Measurements from ENCODE around the gene SNX21.
"Not testable (repeated sequence)": the region's sequence is repeated elsewhere in the genome, so short reads cannot be mapped to it uniquely, and the experiment has no call there.

The SNX21 gene
- 4.1 to 10.4 (median 7.9) reads per million in 4 experiments for total RNA-seq

DNA sequence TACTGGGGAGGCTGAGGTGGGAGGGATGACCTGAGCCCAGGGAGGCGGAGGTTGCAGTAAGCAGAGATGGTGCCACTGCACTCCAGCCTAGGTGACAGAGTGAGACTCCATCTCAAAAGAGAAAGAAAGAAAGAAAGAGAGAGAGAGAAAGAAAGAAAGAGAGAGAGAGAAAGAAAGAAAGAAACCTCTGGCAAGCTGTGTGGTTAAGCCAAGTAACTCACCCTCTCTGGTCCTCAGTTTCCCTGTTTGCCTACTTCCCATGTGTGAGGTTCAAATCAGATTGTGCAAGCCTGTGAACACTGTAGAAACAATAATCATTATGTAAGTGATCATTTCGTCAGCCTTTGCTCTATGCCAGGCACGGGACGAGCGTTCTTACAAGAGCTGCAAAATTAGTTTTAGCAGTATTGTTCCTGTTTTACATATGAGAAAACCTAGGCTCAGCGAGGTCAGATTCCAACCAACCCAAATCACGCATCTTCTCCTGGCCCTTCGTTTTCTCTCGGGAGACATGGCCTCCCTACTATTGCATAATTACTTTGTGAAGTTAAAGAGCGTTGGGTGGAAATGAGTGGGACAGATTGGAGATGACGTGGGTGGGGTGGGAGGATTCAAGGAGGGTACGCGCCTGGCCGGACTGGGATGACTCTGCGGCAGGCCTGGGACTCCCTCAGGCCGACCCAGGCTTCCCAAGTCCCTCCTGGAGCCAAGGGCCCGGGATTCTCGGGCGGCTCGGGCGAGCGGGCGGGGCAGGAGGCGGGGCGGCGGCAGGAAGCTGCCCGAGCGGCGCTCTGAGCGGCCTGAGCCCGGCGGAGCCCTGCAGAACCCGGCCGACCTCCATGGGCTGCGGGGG is at the start of gene SNX21:
SNX21 (plus strand) TSS at position 770 of the 853 bp plus-strand sequence. CDS start 121 bp downstream, outside the sequence.
- no peak for DNase-seq

DNA sequence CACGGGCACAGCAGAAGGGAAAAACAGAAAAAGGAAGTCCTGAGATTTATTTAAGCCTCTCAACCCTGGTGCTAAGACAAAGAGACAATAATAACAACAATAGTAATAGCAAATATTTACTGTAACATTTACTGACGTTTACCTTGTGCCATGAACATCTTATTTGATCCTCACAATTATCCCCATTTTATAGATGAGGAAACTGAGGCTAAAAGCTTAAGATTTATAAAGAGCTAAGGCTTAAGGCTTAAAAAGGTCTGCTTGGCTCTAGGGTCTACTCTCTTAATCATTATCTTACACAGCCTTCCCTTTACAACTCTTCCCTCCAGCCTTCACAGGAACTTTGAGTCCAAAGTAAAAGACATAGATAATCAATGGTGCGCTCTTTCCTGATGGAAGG is 45.2 kb upstream of the SNX21 start:
- DNase-seq = no peak

DNA sequence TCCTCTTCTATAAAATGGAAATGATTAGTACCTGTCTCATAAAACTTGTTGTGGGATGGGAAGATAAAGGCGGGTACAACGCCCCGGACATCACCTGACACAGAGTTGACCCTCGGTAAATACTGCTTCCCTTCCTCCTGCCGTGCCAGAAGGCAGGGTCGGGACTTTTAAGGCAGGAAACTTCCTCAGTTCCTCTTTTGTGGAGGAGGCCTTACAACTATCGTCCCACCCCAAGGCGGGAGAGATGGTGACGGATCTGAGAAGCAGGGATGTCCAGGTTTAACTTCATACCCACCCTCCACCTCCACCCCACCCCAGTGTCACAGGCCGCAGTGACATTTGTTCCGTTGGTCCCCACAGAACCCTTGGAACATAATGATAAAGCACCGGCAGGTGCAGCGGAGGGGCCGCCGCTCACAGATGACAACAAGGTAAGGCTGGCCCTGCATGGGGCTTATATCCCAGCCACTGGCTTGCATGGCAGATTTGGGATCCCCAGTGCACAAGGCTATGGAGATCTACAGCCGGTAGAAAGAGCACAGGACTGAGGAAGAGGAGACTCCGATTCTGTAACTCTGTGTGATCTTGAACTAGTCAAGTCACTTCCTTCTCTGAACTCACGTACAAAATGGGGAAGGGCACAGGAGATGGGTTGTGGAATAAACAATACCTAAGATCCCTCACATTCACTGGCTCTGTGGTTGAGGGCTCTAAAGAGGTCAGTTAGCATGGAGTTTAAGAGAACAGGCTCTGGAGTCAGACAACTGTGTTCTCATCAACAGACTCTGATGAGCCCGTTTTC is 41.1 kb upstream of the SNX21 start:
- no peak for DNase-seq

DNA sequence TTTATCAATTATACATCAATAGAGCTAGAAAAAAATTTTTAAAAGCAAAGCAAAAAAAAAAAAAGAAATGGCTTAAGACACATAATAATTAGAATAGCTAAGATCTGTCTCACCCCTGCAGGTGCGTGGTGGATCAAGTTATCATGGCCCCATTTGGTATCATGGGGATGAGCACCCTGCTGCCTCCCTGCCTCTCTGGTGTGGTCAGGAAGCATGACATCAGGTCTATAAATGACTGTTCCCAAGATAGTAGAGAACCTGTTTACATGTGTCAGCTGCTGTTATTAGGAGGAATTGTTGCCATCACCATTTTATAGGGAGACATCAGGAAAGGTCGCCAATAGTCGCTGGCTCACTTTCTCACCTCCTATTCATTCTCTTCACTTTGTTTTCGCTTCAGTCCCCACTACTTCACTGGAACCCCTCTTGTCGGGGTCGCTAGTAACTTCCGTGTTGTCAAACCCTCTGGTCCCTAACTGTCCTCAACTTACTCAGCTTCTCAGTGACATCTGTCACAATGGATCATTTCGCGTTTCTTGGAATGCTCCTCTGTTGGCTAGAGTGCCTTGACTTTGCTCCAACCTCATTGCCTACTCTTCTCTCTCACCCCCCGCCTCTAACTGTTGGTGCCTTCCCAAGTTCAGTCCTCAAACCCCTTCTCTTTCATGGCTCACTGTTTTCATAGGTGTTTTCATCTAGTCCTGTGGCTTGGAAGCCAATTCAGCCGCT is 37.1 kb upstream of the SNX21 start:
- no peak for DNase-seq

DNA sequence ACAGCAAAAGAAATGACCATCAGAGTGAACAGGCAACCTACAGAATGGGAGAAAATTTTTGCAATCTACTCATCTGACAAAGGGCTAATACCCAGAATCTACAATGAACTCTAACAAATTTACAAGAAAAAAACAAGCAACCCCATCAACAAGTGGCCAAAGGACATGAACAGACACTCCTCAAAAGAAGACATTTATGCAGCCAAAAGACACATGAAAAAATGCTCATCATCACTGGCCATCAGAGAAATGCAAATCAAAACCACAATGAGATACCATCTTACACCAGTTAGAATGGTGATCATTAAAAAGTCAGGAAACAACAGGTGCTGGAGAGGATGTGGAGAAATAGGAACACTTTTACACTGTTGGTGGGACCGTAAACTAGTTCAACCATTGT is 36.1 kb upstream of the SNX21 start:
- not testable (repeated sequence) for DNase-seq

DNA sequence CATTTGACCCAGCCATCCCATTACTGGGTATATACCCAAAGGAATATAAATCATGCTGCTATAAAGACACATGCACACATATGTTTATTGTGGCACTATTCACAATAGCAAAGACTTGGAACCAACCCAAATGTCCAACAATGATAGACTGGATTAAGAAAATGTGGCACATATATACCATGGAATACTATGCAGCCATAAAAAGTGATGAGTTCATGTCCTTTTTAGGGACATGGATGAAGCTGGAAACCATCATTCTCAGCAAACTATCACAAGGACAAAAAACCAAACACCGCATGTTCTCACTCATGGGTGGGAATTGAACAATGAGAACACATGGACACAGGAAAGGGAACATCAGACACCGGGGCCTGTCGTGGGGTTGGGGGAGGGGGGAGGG is 35.6 kb upstream of the SNX21 start:
- not testable (repeated sequence) for DNase-seq

- DNase-seq = peak; percentile 24
Measured at GRCh38 chr20:45798935-45799642, 34.5 kb upstream of the SNX21 start.

DNA sequence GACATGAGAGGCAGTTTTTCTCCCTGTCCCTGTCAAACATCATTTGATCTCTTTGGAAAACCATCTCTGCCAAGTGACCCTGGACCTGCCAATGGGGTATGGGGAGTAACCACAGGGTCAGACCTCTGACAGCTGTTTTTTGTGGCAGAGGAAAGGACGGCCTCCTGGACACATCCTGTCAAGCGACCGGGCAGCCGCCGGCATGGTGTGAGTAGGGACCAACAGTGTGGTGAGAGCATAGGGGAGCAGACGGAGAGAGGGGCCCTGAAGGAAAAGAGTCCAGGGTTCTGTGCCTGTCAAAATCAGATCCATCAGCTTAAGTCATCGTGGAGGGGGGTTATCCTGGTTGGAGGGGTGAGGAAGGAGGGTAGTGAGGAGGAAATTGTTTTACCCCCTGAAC is 31.7 kb upstream of the SNX21 start:
- no peak for DNase-seq

- no peak for DNase-seq
Measured at GRCh38 chr20:45810191-45810970, 23.2 kb upstream of the SNX21 start.

- peak; percentile 92 for DNase-seq
Measured at GRCh38 chr20:45812157-45813005, 21.2 kb upstream of the SNX21 start, which contains the start of gene UBE2C. TSS of gene UBE2C (plus strand) at chr20:45812644. CDS start at chr20:45812696, 52 bp downstream.

- DNase-seq = no peak
Measured at GRCh38 chr20:45813006-45813340, 20.6 kb upstream of the SNX21 start.

- DNase-seq = no peak
Measured at GRCh38 chr20:45813489-45813888, 20.1 kb upstream of the SNX21 start.

GRCh38 chr20:45814314-45814713 is 19.3 kb upstream of the SNX21 start:
- no peak for DNase-seq

GRCh38 chr20:45816951-45817350 is 16.6 kb upstream of the SNX21 start:
- DNase-seq = no peak

GRCh38 chr20:45817376-45818194 is 16.0 kb upstream of the SNX21 start:
- DNase-seq = no peak

DNA sequence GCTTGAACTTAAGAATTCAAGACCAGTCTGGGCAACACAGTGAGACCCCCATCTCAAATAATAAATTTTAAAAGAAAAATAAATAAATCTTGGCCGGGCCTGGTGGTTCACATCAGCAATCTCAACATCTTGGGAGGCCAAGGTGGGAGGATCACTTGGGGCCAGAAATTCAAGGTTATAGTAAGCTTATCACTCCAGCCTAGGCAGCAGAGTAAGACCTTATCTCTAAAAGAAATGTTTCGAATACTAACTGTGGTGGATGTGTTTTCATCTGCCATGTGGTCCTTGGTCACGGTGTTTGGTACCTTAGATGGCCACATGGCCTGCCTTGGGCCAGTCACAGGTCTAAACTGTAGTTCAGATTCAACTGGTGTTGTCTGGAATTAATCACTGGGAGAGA is 15.4 kb upstream of the SNX21 start:
- no peak for DNase-seq

- DNase-seq = no peak
Measured at GRCh38 chr20:45819466-45819865, 14.1 kb upstream of the SNX21 start.

DNA sequence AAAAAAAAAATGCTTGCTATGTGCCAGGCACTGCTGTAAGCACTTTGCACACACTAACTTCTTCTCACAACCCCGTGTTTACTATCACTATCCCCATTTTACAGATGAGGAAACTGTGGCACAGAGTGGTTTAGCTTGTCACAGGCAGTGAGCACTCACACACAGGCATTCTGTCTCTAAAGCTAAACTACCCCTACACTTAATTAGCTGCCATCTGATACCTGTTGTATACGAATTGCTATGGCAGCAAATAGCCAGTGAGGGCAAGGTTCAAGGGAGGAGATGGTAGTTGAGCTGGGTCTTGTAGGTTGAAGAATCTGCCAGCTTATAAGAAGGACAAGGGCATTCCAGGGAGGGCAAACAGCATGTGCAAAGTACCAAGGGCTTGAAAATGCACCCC is 11.7 kb upstream of the SNX21 start:
- no peak for DNase-seq

DNA sequence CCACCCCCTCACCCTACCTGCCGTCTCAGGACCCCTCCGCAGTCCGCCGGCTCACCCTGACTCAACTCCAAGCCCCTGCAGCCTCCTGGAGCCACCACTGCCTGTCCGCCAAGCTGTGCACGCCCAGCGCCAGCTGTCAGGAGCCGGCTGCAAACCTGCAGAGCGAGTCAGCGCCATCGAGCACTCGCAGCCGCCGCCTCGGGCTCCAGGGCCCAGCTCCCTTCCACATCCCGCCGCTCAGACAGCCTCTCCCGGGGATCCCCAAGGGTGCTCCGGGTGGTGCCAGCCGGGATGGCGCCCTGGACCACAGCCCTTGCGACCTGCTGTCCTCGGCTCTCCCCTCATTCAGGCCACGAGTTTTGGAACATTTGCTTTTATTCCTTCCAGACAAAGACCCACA is 10.7 kb upstream of the SNX21 start:
- DNase-seq = no peak

Measured in effector CD8-positive, alpha-beta T cell (primary cell).